Lung (tissue), 12 donors: ENCODE measurements around the gene ABCD2. TPM values are rescaled to one million over a fixed set of nuclear protein-coding genes. Genes with fewer than 3 reads are reported as not detected.

Experiments used
- ATAC-seq: fragments of 200-7000 bp; cut with Tn5 transposase; one replicate; pipeline ENCODE4 v1.9.1; 2020; ENCODE audit warnings: moderate number of reproducible peaks; ENCODE audit not compliant: insufficient read depth, low FRiP score
- DNase-seq, 3 donors: peaks; one replicate each; pipeline ENCODE4 v3.0.0-alpha.2; 2013 to 2017
- H3K27ac ChIP-seq, 2 donors: one replicate each; pipeline ENCODE4 v1.5.1; 2013; ENCODE audit warnings: mild to moderate bottlenecking in 2 of 2, moderate library complexity in 2 of 2, control low read depth in 1 of 2, inconsistent platforms in 1 of 2, low read depth in 1 of 2, low read length in 1 of 2
- H3K27me3 ChIP-seq, 3 donors: one replicate each; pipeline ENCODE4 v1.5.1; 2013; ENCODE audit warnings: low read length in 2 of 3; ENCODE audit not compliant: control insufficient read depth in 3 of 3, insufficient read depth in 3 of 3
- H3K36me3 ChIP-seq, 4 donors: one replicate each; pipeline ENCODE4 v1.5.1; 2013; ENCODE audit warnings: low read length in 4 of 4, mild to moderate bottlenecking in 1 of 4, moderate library complexity in 1 of 4; ENCODE audit not compliant: control insufficient read depth in 4 of 4, insufficient read depth in 4 of 4
- H3K4me1 ChIP-seq, 5 donors: one replicate each; pipeline ENCODE4 v1.5.1; 2013; ENCODE audit warnings: low read length in 5 of 5, mild to moderate bottlenecking in 2 of 5, moderate library complexity in 1 of 5; ENCODE audit not compliant: control insufficient read depth in 5 of 5, insufficient read depth in 5 of 5
- H3K4me3 ChIP-seq: one replicate; pipeline ENCODE4 v1.5.1; 2013; ENCODE audit warnings: mild to moderate bottlenecking, control low read depth, moderate library complexity
- H3K9ac ChIP-seq, 2 donors: one replicate each; pipeline ENCODE4 v1.5.1; 2013; ENCODE audit warnings: low read length in 2 of 2, control low read depth in 1 of 2; ENCODE audit not compliant: insufficient read depth in 1 of 2
- H3K9me3 ChIP-seq, 4 donors: one replicate each; pipeline ENCODE4 v1.5.1; 2013; ENCODE audit warnings: low read length in 3 of 4, mild to moderate bottlenecking in 1 of 4, moderate library complexity in 1 of 4; ENCODE audit not compliant: control insufficient read depth in 4 of 4, insufficient read depth in 3 of 4
- CTCF ChIP-seq: IDR thresholded peaks from 2 replicates; pipeline ENCODE4 v1.5.1; 2012; ENCODE audit warnings: mild to moderate bottlenecking; ENCODE audit errors: control extremely low read depth, extremely low read depth
- WGBS, 2 donors: extraction: QIAGEN DNeasy Blood & Tissue Kit; methylation state at CpG; one replicate each; pipeline ENCODE4 v1.1.7; 2013; 5-methylcytosine and 5-hydroxymethylcytosine counted together
- polyA plus RNA-seq, 2 donors: library from polyadenylated mRNA; stranded (reverse); fragments of 200-250 nt; gene quantifications; one replicate each; pipeline ENCODE4 v1.2.1, GENCODE V29; 2013
- total RNA-seq, 2 donors: library from RNA; depleted of rRNA in 1 of 2; stranded (reverse); fragments of >200 nt in 1 of 2; gene quantifications; one replicate each; pipeline ENCODE4 v1.2.1, GENCODE V29; 2014 to 2021
- donor health status: control.
- donor health status: control.
- donor health status: Bipolar disorder and iron deficiency.
- donor health status: healthy.
- donor health status: DM: yes; HTN: yes; CAD: no.

The ABCD2 gene
- total and polyA plus RNA-seq, 4 donors: 0.13 to 1.1 (median 0.47) TPM

GRCh38 chr12:39574378-39574777 lies 45.2 kb downstream of the ABCD2 start:
- DNase-seq: no peak
- no peaks in the 10 kb centered on the region for H3K4me1 ChIP-seq
- H3K27ac ChIP-seq: no peak overlapping the region
- H3K9ac ChIP-seq: no peak overlapping the region
- no peak for TF ChIP-seq CTCF
- H3K36me3 ChIP-seq: no peaks in the 10 kb centered on the region
- no peak for ATAC-seq
- H3K27me3 ChIP-seq: no peaks in the 10 kb centered on the region
- H3K4me3 ChIP-seq: no peak overlapping the region
- peaks cover 0 to 2% (median 0%) of the 10 kb centered on the region in 4 donors for H3K9me3 ChIP-seq
- 90 to 96% methylated on average over 1 of the region's 1 CpG for WGBS, 2 donors

- 84 to 88% methylated on average over 2 of the region's 2 CpGs for WGBS, 2 donors
- no peak for DNase-seq
- TF ChIP-seq CTCF: no peak
These were observed 45.6 kb downstream of the ABCD2 start for GRCh38 chr12:39573971-39574370.

GRCh38 chr12:39572551-39572950 lies 47.1 kb downstream of the ABCD2 start:
- Histone ChIP-seq H3K9ac (no peak overlapping the region), H3K9me3 (peaks cover 0 to 9% (median 0%) of the 10 kb centered on the region in 4 donors), H3K27ac (no peak overlapping the region), H3K36me3 (no peaks in the 10 kb centered on the region), H3K27me3 (no peaks in the 10 kb centered on the region), H3K4me3 (no peak overlapping the region), H3K4me1 (no peaks in the 10 kb centered on the region)
- TF ChIP-seq CTCF: no peak
- DNase-seq (no peak), ATAC-seq (no peak)

More at GRCh38 chr12:39573971-39574370, 45.6 kb downstream of the ABCD2 start:
- Histone ChIP-seq H3K4me1 (no peaks in the 10 kb centered on the region), H3K27me3 (no peaks in the 10 kb centered on the region), H3K27ac (no peak overlapping the region), H3K9ac (no peak overlapping the region), H3K9me3 (peaks cover 0 to 6% (median 0%) of the 10 kb centered on the region in 4 donors), H3K4me3 (no peak overlapping the region), H3K36me3 (no peaks in the 10 kb centered on the region)
- ATAC-seq: no peak

GRCh38 chr12:39571351-39571750 lies 48.3 kb downstream of the ABCD2 start:
- DNase-seq (no peak), ATAC-seq (no peak)
- Histone ChIP-seq H3K27ac (no peak overlapping the region), H3K36me3 (no peaks in the 10 kb centered on the region), H3K4me1 (no peaks in the 10 kb centered on the region), H3K27me3 (no peaks in the 10 kb centered on the region), H3K9me3 (peaks cover 0 to 9% (median 0%) of the 10 kb centered on the region in 4 donors), H3K4me3 (no peak overlapping the region), H3K9ac (no peak overlapping the region)
- no peak for TF ChIP-seq CTCF
- WGBS, 2 donors: 66 to 67% methylated on average over 4 of the region's 4 CpGs
